A549 (cell line): Measurements from ENCODE around the gene KLF5. TPM values are rescaled to one million over a fixed set of nuclear protein-coding genes. Genes with fewer than 3 reads are reported as not detected.
"Not testable (repeated sequence)": the region's sequence is repeated elsewhere in the genome, so short reads cannot be mapped to it uniquely, and the experiment has no call there.

Source experiments
- ATAC-seq, 2 experiments: fragments of 200-7000 bp in 1 of 2; fragments of >200 bp in 1 of 2; cut with Nextera tagmentation in 1 of 2; cut with Tn5 transposase in 1 of 2; 3 replicates each; pipeline versions ENCODE4 v1.8.0 to v1.9.1; 2018 to 2020; ENCODE audit warnings: mild to moderate bottlenecking in 1 of 2, moderate library complexity in 1 of 2
- CTCF ChIA-PET: fragments of 300-600 bp; sonication (Branson Sonifier 250); formaldehyde crosslinking; extraction: SDS; loops from one replicate; lab custom pipeline; 2021; ENCODE audit warnings: antibody characterized with exemption, inconsistent platforms; lab: Yijun Ruan, JAX
- POLR2A ChIA-PET: fragments of 350-600 bp; formaldehyde crosslinking; extraction: SDS; loops from one replicate; lab custom pipeline; 2021; ENCODE audit warnings: antibody characterized with exemption, inconsistent platforms; lab: Yijun Ruan, JAX
- DNase-seq, 2 experiments: peaks; one replicate each; pipeline versions ENCODE4 v3.0.0 to v3.0.0-alpha.2; 2011 to 2016; ENCODE audit warnings: low read depth in 1 of 2, low spot score in 1 of 2
- FAIRE-seq: peaks from 2 replicates; lab custom pipeline; 2011; peaks lifted over from hg19 to GRCh38; lab: Jason Lieb, UNC
- H3K27ac ChIP-seq, 2 experiments: fragments of >200 bp; sonication (Bioruptor Twin); formaldehyde crosslinking; 3 replicates each; pipeline ENCODE4 v1.5.1; 2016 to 2017
- H3K4me1 ChIP-seq: fragments of >200 bp; sonication (Bioruptor Twin); formaldehyde crosslinking; 3 replicates; pipeline ENCODE4 v1.6.1; 2016
- H3K4me2 ChIP-seq: fragments of >200 bp; sonication (Bioruptor Twin); formaldehyde crosslinking; 3 replicates; pipeline ENCODE4 v1.6.1; 2016
- H3K4me3 ChIP-seq: fragments of >200 bp; sonication (Bioruptor Twin); formaldehyde crosslinking; 3 replicates; pipeline ENCODE4 v1.5.1; 2016
- H3K9me3 ChIP-seq: fragments of >200 bp; sonication (Bioruptor Twin); formaldehyde crosslinking; 3 replicates; pipeline ENCODE4 v1.6.1; 2016
- CBX2 ChIP-seq: fragments of 200-600 bp; sonication (generic); IDR thresholded peaks from 2 replicates; pipeline ENCODE4 v1.6.1; 2016; ENCODE audit warnings: low read depth, mild to moderate bottlenecking, borderline replicate concordance
- CBX8 ChIP-seq: fragments of 200-600 bp; sonication (generic); IDR thresholded peaks from 2 replicates; pipeline ENCODE4 v1.6.1; 2016
- EHF ChIP-seq: fragments of 250-450 bp; sonication (Bioruptor Pico); IDR thresholded peaks from 2 replicates; pipeline ENCODE4 v1.5.0; 2020; ENCODE audit warnings: mild to moderate bottlenecking
- EP300 ChIP-seq, 2 experiments: fragments of >200 bp; sonication (Bioruptor Twin); formaldehyde crosslinking; IDR thresholded peaks; 2 replicates in 1 of 2; 3 replicates in 1 of 2; pipeline ENCODE4 v1.6.1; 2016 to 2017
- FOSB ChIP-seq: fragments of 250-450 bp; sonication (Bioruptor Pico); IDR thresholded peaks from 2 replicates; pipeline ENCODE4 v1.5.0; 2020; ENCODE audit warnings: mild to moderate bottlenecking, moderate library complexity
- FOXS1 ChIP-seq: fragments of 250-450 bp; sonication (Bioruptor Pico); IDR thresholded peaks from 2 replicates; pipeline ENCODE4 v1.5.0; 2020; ENCODE audit warnings: mild to moderate bottlenecking, moderate library complexity
- HEYL ChIP-seq: fragments of 250-450 bp; sonication (Bioruptor Pico); IDR thresholded peaks from 2 replicates; pipeline ENCODE4 v1.8.0; 2021; ENCODE audit warnings: mild to moderate bottlenecking, moderate library complexity
- HOXA7 ChIP-seq: fragments of 250-450 bp; sonication (Bioruptor Pico); IDR thresholded peaks from 2 replicates; pipeline ENCODE4 v1.5.0; 2020; ENCODE audit warnings: mild to moderate bottlenecking, moderate library complexity
- HOXB13 ChIP-seq: fragments of 250-450 bp; sonication (Bioruptor Pico); IDR thresholded peaks from 2 replicates; pipeline ENCODE4 v1.5.0; 2020; ENCODE audit warnings: low read depth, mild to moderate bottlenecking, moderate library complexity
- HOXB5 ChIP-seq: fragments of 250-450 bp; sonication (Bioruptor Pico); IDR thresholded peaks from 2 replicates; pipeline ENCODE4 v1.5.0; 2020; ENCODE audit warnings: mild to moderate bottlenecking, moderate library complexity
- JUN ChIP-seq, 2 experiments: fragments of >200 bp; sonication (Bioruptor Twin); formaldehyde crosslinking; IDR thresholded peaks; 2 replicates in 1 of 2; 3 replicates in 1 of 2; pipeline ENCODE4 v1.6.1; 2016 to 2017
- JUNB ChIP-seq: fragments of >200 bp; sonication (Bioruptor Twin); formaldehyde crosslinking; IDR thresholded peaks from 2 replicates; pipeline ENCODE4 v1.6.1; 2016
- MAFK ChIP-seq: fragments of 450-650 bp; IDR thresholded peaks from 2 replicates; pipeline ENCODE4 v1.6.1; 2014; ENCODE audit not compliant: partially characterized antibody
- MAZ ChIP-seq: fragments of 150-350 bp; IDR thresholded peaks from 2 replicates; pipeline ENCODE4 v1.6.1; 2014; ENCODE audit warnings: antibody characterized with exemption, low read depth, low read length, borderline replicate concordance
- POLR2AphosphoS2 ChIP-seq: conservative IDR thresholded peaks from 2 replicates; pipeline ENCODE4 v1.6.1; 2012; ENCODE audit warnings: low read length, improper control_type of control experiment, inconsistent platforms
- RAD21 ChIP-seq, 2 experiments: fragments of >200 bp in 1 of 2; sonication (Bioruptor Twin) in 1 of 2; formaldehyde crosslinking in 1 of 2; IDR thresholded peaks in 1 of 2; conservative IDR thresholded peaks in 1 of 2; 2 replicates in 1 of 2; 3 replicates in 1 of 2; pipeline ENCODE4 v1.6.1; 2012 to 2018; ENCODE audit warnings: inconsistent platforms in 1 of 2
- RARB ChIP-seq: fragments of 250-450 bp; sonication (Bioruptor Pico); IDR thresholded peaks from 2 replicates; pipeline ENCODE4 v1.8.0; 2021; ENCODE audit warnings: mild to moderate bottlenecking, moderate library complexity
- RCOR1 ChIP-seq: fragments of 150-350 bp; IDR thresholded peaks from 2 replicates; pipeline ENCODE4 v1.6.1; 2014; ENCODE audit warnings: antibody characterized with exemption, low read length, low read depth
- RNF2 ChIP-seq: fragments of 200-600 bp; sonication (generic); IDR thresholded peaks from 2 replicates; pipeline ENCODE4 v1.6.1; 2016; ENCODE audit warnings: low read depth, mild to moderate bottlenecking, antibody characterized with exemption, moderate library complexity, borderline replicate concordance
- SREBF2 ChIP-seq: fragments of 450-650 bp; IDR thresholded peaks from 2 replicates; pipeline ENCODE4 v1.6.1; 2014; ENCODE audit warnings: mild to moderate bottlenecking, moderate library complexity
- WGBS: methylation state at CpG from one replicate; pipeline ENCODE4 v1.1.6; 2017; ENCODE audit errors: missing lambda C conversion rate; 5-methylcytosine and 5-hydroxymethylcytosine counted together
- polyA plus RNA-seq, 4 experiments: library from polyadenylated mRNA; depleted of rRNA in 3 of 4; stranded (reverse); fragments of >200 nt; fragmentation: RNase III in 1 of 4; extraction: RNeasy Plus Mini Kit Qiagen cat#74134 plus additional on column Dnase treatment in 1 of 4; gene quantifications; 2 replicates in 3 of 4; 3 replicates in 1 of 4; pipeline ENCODE4 v1.2.3, GENCODE V29; 2011 to 2017
- TF ChIP-seq, protein P1 (sequence below): fragments of 450-650 bp; IDR thresholded peaks from 2 replicates; pipeline ENCODE4 v1.6.1; 2014; ENCODE audit warnings: antibody characterized with exemption
- TF ChIP-seq, protein P2 (sequence below): fragments of 250-450 bp; sonication (Bioruptor Pico); IDR thresholded peaks from 2 replicates; pipeline ENCODE4 v1.5.0; 2020; ENCODE audit warnings: low read depth, mild to moderate bottlenecking, moderate library complexity
- TF ChIP-seq, protein P3 (sequence below): IDR thresholded peaks from 2 replicates; pipeline ENCODE4 v1.6.1; 2012
- TF ChIP-seq, protein P4 (sequence below): IDR thresholded peaks from 2 replicates; pipeline ENCODE4 v1.6.1; 2012; ENCODE audit warnings: low read depth, borderline replicate concordance

Gene KLF5
- polyA plus RNA-seq, 2 of the 4 experiments (the other 2 are of a cell fraction), result 48.7 to 83.5 TPM

DNA sequence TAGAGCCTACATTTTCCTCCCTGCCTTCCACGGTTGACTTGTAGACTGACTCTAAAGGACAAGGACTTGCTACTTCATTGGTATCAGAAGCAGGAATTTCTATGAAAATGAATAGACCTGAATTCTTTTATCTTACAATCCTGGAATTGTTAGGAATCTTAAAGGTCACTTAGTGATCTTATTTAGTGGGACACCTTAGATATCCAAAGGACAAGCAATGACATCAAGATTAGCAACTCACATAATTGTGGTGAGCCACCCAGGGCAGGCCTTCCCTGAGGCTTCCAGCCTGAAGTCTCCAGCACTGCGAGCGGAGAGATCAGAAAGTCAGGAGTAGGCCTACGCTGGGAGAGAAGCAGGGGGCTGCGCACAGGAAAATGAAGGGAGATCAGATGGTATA, 37.8 kb downstream of the KLF5 start:
- no peak for DNase-seq
- ChIA-PET POLR2A (no interaction called here), CTCF (no interaction called here)
- no peak for ATAC-seq
- Histone ChIP-seq H3K27ac (peak overlapping the region; percentile 41 to 74; a peak in 5 of 6 replicates), H3K4me3 (no peak overlapping the region), H3K9me3 (no peaks in the 10 kb centered on the region), H3K4me1 (peaks cover 11% of the 10 kb centered on the region), H3K4me2 (peak overlapping the region; percentile 53; the same call in 2 of the 3 replicates)
- WGBS, result 72% methylated on average over 5 of the region's 5 CpGs
- FAIRE-seq, result no peak
- TF ChIP-seq, protein P1, sequence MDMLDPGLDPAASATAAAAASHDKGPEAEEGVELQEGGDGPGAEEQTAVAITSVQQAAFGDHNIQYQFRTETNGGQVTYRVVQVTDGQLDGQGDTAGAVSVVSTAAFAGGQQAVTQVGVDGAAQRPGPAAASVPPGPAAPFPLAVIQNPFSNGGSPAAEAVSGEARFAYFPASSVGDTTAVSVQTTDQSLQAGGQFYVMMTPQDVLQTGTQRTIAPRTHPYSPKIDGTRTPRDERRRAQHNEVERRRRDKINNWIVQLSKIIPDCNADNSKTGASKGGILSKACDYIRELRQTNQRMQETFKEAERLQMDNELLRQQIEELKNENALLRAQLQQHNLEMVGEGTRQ, result no peak

DNA sequence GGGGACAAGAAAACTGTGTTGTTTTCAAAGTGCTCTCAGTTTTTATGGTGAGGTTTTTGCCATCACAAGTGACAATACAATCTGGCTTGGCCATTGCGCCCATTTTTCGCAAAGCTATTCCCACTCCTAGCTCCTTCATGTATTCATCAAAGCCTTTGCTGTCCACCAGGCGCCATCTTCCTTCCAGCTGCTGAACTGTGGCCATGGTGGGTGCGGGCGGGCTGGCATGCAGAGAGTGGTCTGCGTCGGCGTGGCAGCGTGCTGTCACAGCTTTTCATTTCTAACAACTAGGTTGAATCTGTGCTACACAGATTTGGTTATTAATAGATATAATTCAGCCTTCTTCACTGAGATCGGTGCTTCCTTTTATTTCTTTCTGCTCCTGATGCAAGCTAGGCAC, 42.0 kb downstream of the KLF5 start:
- DNase-seq, FAIRE-seq, ATAC-seq, H3K4me2 ChIP-seq, H3K27ac ChIP-seq, H3K9me3 ChIP-seq, H3K4me1 ChIP-seq, H3K4me3 ChIP-seq, POLR2A ChIA-PET, CTCF ChIA-PET: not testable (repeated sequence)
- 93% methylated on average over 10 of the region's 10 CpGs for WGBS

- H3K4me1 ChIP-seq, result peaks cover 3% of the 10 kb centered on the region; the same call in 2 of the 3 replicates
- ChIA-PET CTCF (no interaction called here), POLR2A (no interaction called here)
- WGBS, result 93% methylated on average over 2 of the region's 2 CpGs
- H3K27ac ChIP-seq, result no peak overlapping the region
- no peak for TF ChIP-seq FOSB (CRISPR knock-in tag)
- TF ChIP-seq RCOR1, result no peak
- TF ChIP-seq, protein P2, sequence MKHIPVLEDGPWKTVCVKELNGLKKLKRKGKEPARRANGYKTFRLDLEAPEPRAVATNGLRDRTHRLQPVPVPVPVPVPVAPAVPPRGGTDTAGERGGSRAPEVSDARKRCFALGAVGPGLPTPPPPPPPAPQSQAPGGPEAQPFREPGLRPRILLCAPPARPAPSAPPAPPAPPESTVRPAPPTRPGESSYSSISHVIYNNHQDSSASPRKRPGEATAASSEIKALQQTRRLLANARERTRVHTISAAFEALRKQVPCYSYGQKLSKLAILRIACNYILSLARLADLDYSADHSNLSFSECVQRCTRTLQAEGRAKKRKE (CRISPR knock-in tag), result no peak
- no peak for TF ChIP-seq JUNB
- TF ChIP-seq SREBF2, result no peak
- TF ChIP-seq RAD21 (conservative IDR thresholded peaks at IDR 0.05 in 1 of 2, IDR thresholded peaks at IDR 0.05 in 1 of 2), result no peak
- TF ChIP-seq, protein P3, sequence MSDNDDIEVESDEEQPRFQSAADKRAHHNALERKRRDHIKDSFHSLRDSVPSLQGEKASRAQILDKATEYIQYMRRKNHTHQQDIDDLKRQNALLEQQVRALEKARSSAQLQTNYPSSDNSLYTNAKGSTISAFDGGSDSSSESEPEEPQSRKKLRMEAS, result no peak
- no peak for TF ChIP-seq RARB (CRISPR knock-in tag)
- no peak for TF ChIP-seq HOXA7 (CRISPR knock-in tag)
- TF ChIP-seq EHF (CRISPR knock-in tag), result no peak
- TF ChIP-seq MAZ, result no peak
- H3K4me2 ChIP-seq, result no peak overlapping the region
- H3K9me3 ChIP-seq, result no peaks in the 10 kb centered on the region
- H3K4me3 ChIP-seq, result no peak overlapping the region
- no peak for ATAC-seq
- DNase-seq, result no peak
- FAIRE-seq, result no peak
These were observed 42.7 kb downstream of the KLF5 start for GRCh38 chr13:73101351-73102007.

DNA sequence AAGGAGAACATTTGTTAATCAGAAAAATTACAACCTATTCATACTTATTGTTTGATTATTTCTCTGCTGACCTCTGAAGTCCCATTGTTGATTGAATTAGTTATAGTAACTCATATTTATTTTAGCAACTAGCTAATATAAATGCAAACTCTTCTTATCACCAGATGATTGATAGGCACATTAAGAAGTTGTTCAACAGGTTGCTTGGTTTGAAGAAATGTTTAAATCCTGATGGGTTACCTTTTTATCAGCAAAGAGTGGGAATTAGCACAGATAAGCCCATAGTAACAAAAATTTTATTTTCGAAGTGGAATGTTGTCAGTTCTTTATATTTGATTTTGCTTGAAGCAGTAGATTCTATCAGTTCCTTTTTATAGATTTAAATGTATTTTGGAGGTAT, 44.4 kb downstream of the KLF5 start:
- TF ChIP-seq SREBF2 (no peak), CBX2 (no peak), MAFK (no peak), RNF2 (no peak), HEYL (no peak), POLR2AphosphoS2 (no peak), EP300 (IDR thresholded peaks at IDR 0.05) (no peak), CBX8 (no peak), FOXS1 (CRISPR knock-in tag) (no peak), JUN (IDR thresholded peaks at IDR 0.05) (no peak), HOXB13 (no peak), HOXB5 (no peak)
- TF ChIP-seq, protein P4, sequence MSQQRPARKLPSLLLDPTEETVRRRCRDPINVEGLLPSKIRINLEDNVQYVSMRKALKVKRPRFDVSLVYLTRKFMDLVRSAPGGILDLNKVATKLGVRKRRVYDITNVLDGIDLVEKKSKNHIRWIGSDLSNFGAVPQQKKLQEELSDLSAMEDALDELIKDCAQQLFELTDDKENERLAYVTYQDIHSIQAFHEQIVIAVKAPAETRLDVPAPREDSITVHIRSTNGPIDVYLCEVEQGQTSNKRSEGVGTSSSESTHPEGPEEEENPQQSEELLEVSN, result no peak
- TF ChIP-seq, all 56 proteins: peak for 0
- CTCF ChIA-PET, result no interaction called here
- POLR2A ChIA-PET, result no interaction called here
- no peak for FAIRE-seq
- no peaks in the 10 kb centered on the region for H3K9me3 ChIP-seq
- WGBS, result 82% methylated on average over 1 of the region's 1 CpG
- DNase-seq, result no peak
- H3K27ac ChIP-seq, result no peak overlapping the region
- H3K4me1 ChIP-seq, result peaks cover 5% of the 10 kb centered on the region; the same call in 1 of the 3 replicates
- no peak overlapping the region for H3K4me2 ChIP-seq
- H3K4me3 ChIP-seq, result no peak overlapping the region
- ATAC-seq, result no peak
